Raji (cell line): Measurements from ENCODE around the gene TAF11L9.
"Not testable (repeated sequence)": the region's sequence is repeated elsewhere in the genome, so short reads cannot be mapped to it uniquely, and the experiment has no call there.

Source experiments
- POLR2A ChIP-seq: IDR thresholded peaks from 2 replicates; pipeline ENCODE4 v1.6.1; 2011; ENCODE audit warnings: low read depth, low read length, control low read depth; ENCODE audit not compliant: insufficient read depth

TAF11L9 gene

DNA sequence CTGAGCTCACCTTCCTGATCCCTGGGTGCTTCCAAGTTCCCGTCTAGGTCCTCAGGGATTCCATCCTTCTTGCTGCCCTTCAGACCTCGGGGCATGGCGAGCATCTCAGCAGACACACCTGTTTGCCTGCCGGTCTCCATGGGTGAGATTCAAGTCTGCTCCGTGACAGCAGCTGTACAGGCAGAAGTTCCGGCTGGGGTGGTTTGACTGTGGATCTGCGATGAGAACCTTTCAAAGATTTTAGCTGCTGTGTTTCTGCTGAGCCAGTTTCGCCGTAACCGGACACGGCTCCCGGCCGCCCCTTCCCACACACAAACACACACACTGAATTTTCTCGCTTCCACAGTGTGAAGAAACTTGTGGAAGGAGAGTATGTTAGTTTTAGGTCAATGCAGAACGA, at the start of gene TAF11L9:
Gene TAF11L9, minus strand, starts transcription at position 140 of the 400 bp plus-strand sequence.
- not testable (repeated sequence) for TF ChIP-seq POLR2A

DNA sequence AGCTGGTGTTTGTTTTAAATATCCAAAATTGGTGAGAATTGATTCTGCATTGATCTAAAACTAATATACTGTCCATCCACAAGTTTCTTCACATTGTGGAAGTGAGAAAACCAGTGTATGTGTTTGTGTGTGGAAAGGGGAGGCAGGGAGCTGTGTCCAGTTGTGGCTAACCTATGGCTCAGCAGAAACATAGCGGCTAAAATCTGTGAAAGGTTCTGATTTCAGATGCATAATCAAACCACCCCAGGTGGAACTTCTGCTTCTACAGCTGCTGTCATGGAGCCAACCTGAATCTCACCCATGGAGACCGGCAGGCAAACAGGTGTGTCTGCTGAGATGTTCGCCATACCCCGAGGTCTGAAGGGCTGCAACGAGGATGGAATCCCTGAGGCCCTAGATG, 40.0 kb upstream of the TAF11L9 start, which contains the start of gene TAF11L14:
Gene TAF11L14, plus strand, starts transcription at position 301 of the 400 bp plus-strand sequence.
- TF ChIP-seq POLR2A: no peak

DNA sequence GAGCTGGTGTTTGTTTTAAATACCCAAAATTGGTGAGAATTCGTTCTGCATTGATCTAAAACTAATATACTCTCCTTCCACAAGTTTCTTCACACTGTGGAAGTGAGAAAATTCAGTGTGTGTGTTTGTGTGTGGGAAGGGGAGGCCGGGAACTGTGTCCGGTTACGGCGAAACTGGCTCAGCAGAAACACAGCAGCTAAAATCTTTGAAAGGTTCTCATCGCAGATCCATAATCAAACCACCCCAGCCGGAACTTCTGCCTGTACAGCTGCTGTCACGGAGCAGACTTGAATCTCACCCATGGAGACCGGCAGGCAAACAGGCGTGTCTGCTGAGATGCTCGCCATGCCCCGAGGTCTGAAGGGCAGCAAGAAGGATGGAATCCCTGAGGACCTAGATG, 37.6 kb upstream of the TAF11L9 start, which contains the start of gene TAF11L13:
Gene TAF11L13, plus strand, starts transcription at position 301 of the 400 bp plus-strand sequence.
- not testable (repeated sequence) for TF ChIP-seq POLR2A

DNA sequence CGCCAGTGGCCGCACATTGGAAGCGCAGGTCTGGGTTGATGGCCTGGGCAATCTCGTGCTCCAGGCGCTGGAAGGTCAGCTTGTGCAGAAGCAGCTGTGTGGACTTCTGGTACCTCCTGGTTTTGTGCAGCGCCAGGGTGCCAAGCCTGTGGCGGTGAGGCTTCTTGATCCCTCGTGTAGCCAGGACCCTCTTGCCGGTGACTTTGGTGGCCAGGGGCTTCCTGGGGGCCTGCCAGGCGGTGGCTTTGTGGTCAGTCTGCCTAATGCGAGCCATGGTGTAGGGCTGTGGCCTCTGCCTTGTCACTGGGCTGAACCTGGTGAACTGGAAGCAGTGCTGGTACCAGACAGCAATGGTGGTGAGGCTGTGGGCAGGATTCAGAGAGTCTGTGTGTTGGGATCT, 31.5 kb upstream of the TAF11L9 start:
- no peak for TF ChIP-seq POLR2A

DNA sequence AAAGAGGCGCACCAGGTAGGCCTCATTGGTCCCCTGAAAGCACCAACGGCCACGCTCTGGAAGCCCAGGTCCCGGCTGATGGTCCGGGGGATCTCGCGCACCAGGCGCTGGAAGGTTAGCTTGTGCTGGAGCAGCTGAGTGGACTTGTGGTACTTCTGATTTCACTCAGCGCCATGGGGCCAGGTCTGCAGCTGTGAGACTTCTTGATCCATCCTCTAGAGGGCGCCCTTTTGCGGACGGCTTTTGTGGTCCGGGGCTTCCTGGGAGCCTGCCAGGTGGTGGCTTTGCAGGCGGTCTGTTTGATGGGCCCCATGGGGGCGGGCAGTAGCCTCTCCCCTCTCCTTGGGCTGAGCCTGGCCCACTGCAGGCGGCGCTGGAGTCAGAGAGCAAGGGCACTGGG, 26.4 kb upstream of the TAF11L9 start:
- TF ChIP-seq POLR2A: no peak

DNA sequence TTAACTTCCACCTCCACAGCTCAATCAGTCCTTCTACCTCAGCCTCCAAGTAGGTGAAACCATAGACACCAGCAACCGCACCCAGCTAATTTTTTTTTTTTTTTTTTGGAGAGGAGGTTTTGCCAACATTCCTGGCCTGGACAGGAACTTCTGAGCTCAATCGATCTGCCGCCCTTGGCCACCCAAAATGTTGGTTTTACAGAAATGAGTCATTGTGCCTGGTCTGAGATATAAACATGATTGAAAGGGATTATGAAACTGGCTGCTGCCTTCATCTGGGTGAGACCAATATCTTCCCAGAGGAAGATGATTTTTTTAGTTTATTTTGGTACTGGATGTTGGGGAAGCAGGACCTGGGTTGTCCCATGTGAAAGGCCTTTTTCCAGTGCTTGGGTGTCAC, 25.2 kb upstream of the TAF11L9 start:
- TF ChIP-seq POLR2A: no peak

DNA sequence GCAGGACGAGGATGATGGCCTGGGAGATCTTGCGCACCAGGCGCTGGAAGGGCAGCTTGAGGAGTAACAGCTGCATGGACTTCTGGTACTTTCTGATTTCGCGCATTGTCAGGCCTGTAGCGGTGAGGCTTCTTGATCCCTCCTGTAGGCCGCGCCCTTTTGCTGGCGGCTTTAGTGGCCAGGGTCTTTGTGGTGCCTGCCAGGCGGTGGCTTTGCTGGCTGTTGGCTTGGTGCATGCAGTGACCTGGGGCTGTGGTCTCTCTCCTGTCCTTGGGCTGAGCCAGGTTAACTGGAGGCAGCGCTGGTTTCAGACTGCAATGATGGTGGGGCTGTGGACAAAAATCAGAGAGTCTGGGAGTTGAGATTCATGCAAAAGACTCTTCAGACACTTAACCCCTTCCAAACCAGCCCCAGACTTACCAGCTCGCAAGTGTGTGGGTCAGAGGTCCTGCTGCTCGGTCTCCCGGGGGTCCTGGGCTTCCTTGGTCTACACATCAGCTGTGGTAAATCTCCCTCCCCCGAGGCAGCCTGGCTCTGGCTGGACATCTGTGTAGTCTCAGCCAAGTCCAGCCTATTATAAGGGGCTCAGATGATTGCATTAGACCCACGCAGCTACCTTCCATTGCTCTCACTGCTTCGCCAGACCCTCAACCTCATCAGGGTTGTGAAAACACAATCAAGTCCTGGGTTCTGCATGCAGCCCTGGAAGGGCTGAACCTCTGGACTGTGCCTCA, 20.8 kb upstream of the TAF11L9 start:
- TF ChIP-seq POLR2A: no peak

DNA sequence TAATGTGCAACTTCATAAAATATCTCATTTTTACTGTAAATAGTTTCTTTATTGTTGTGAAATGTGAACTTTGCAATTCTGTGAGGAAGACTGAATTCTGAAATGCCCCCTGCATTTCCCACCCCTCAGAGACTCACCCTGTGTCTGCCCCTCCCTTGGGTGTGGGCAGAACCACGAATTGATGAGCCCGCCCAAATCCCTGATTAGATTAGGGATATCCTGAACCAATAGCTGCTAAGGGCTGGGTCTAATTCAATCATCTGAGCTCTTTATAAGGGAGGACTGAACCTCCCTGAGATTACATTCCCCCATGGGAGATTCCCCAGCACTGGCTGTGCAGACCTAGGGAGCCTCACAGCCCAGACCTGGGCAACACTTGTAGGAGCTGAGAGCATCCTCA, 15.9 kb upstream of the TAF11L9 start, which contains the start of gene TAF11L12:
Gene TAF11L12, plus strand, starts transcription at position 301 of the 400 bp plus-strand sequence.
- not testable (repeated sequence) for TF ChIP-seq POLR2A

DNA sequence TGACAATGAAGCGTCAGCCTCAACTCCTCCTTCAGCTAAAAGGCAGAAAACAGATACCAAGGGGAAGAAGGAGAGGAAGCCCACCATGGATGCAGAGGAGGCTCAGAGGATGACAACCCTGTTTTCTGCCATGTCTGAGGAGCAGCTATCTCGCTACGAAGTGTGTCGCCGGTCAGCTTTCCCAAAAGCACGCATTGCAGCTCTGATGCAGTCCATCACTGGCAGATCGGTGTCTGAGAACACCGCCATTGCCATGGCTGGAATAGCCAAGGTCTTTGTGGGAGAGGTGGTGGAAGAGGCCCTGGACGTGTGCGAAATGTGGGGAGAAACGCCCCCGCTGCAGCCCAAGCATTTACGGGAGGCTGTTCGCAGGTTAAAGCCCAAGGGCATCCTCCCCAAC, 10.8 kb upstream of the TAF11L9 start:
- no peak for TF ChIP-seq POLR2A

DNA sequence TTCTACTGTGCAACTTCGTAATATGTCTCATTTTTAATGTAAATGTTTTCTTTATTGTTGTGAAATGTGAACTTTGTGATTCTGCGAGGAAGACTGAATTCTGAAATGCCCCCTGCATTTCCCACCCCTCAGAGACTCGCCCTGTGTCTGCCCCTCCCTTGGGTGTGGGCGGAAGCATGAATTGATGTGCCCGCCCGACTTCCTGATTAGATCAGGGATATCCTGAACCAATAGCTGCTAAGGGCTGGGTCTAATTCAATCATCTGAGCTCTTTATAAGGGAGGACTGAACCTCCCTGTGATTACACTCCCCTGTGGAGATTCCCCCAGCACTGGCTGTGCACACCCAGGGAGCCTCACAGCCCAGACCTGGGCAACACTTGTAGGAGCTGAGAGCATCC, 9.7 kb upstream of the TAF11L9 start, which contains the start of gene TAF11L11:
Gene TAF11L11, plus strand, starts transcription at position 304 of the 400 bp plus-strand sequence.
- TF ChIP-seq POLR2A: not testable (repeated sequence)

DNA sequence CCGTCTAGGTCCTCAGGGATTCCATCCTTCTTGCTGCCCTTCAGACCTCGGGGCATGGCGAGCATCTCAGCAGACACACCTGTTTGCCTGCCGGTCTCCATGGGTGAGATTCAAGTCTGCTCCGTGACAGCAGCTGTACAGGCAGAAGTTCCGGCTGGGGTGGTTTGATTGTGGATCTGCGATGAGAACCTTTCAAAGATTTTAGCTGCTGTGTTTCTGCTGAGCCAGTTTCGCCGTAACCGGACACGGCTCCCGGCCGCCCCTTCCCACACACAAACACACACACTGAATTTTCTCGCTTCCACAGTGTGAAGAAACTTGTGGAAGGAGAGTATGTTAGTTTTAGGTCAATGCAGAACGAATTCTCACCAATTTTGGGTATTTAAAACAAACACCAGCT, 3.5 kb upstream of the TAF11L9 start, which contains the start of gene TAF11L10:
Gene TAF11L10, minus strand, starts transcription at position 101 of the 400 bp plus-strand sequence.
- not testable (repeated sequence) for TF ChIP-seq POLR2A

DNA sequence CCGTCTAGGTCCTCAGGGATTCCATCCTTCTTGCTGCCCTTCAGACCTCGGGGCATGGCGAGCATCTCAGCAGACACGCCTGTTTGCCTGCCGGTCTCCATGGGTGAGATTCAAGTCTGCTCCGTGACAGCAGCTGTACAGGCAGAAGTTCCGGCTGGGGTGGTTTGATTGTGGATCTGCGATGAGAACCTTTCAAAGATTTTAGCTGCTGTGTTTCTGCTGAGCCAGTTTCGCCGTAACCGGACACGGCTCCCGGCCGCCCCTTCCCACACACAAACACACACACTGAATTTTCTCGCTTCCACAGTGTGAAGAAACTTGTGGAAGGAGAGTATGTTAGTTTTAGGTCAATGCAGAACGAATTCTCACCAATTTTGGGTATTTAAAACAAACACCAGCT, 3.3 kb downstream of the TAF11L9 start, which contains the start of gene TAF11L8:
Gene TAF11L8, minus strand, starts transcription at position 101 of the 400 bp plus-strand sequence.
- TF ChIP-seq POLR2A: not testable (repeated sequence)

DNA sequence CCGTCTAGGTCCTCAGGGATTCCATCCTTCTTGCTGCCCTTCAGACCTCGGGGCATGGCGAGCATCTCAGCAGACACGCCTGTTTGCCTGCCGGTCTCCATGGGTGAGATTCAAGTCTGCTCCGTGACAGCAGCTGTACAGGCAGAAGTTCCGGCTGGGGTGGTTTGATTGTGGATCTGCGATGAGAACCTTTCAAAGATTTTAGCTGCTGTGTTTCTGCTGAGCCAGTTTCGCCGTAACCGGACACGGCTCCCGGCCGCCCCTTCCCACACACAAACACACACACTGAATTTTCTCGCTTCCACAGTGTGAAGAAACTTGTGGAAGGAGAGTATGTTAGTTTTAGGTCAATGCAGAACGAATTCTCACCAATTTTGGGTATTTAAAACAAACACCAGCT, 8.5 kb downstream of the TAF11L9 start, which contains the start of gene TAF11L7:
Gene TAF11L7, minus strand, starts transcription at position 101 of the 400 bp plus-strand sequence.
- not testable (repeated sequence) for TF ChIP-seq POLR2A
